ENCODE data around the gene NUP98.

Gene NUP98

GRCh38 chr11:3745161-3745560 is 52.2 kb downstream of the NUP98 start:
- no peak for DNase-seq
- intact Hi-C loops (cut with DNase I), result no loop called here

GRCh38 chr11:3738723-3739122 is 58.6 kb downstream of the NUP98 start:
- intact Hi-C loops (cut with DNase I), result no loop called here
- no peak for DNase-seq

- DNase-seq, result no peak
- intact Hi-C loops (cut with DNase I), result no loop called here
Observed at GRCh38 chr11:3738241-3738640, 59.1 kb downstream of the NUP98 start.

- intact Hi-C loops (cut with DNase I), result no loop called here
- no peak for DNase-seq
Observed at GRCh38 chr11:3737386-3737933, 59.9 kb downstream of the NUP98 start.

GRCh38 chr11:3736816-3737215 is 60.5 kb downstream of the NUP98 start:
- no peak for DNase-seq
- intact Hi-C loops (cut with DNase I), result no loop called here

GRCh38 chr11:3735827-3736226 is 61.5 kb downstream of the NUP98 start:
- intact Hi-C loops (cut with DNase I), result no loop called here
- no peak for DNase-seq

GRCh38 chr11:3732671-3733436 is 64.5 kb downstream of the NUP98 start:
- intact Hi-C loops (cut with DNase I), result no loop called here
- no peak for DNase-seq

GRCh38 chr11:3723014-3723708 is 74.2 kb downstream of the NUP98 start:
- intact Hi-C loops (cut with DNase I), result no loop called here

GRCh38 chr11:3722100-3722499 is 75.3 kb downstream of the NUP98 start:
- no peak for DNase-seq
- intact Hi-C loops (cut with DNase I), result no loop called here

More at GRCh38 chr11:3723014-3723708, 74.2 kb downstream of the NUP98 start:
- no peak for DNase-seq

- DNase-seq, result no peak
- intact Hi-C loops (cut with DNase I), result no loop called here
Observed at GRCh38 chr11:3720997-3721396, 76.4 kb downstream of the NUP98 start.

- DNase-seq, result no peak
- intact Hi-C loops (cut with DNase I), result no loop called here
Observed at GRCh38 chr11:3712274-3712673, 85.1 kb downstream of the NUP98 start.

GRCh38 chr11:3710485-3711259 is 86.7 kb downstream of the NUP98 start:
- DNase-seq, result no peak

GRCh38 chr11:3709977-3710376 is 87.4 kb downstream of the NUP98 start:
- intact Hi-C loops (cut with DNase I), result no loop called here
- no peak for DNase-seq

More at GRCh38 chr11:3710485-3711259, 86.7 kb downstream of the NUP98 start:
- intact Hi-C loops (cut with DNase I), result no loop called here

- DNase-seq, result no peak
- intact Hi-C loops (cut with DNase I), result no loop called here
Observed at GRCh38 chr11:3707176-3707575, 90.2 kb downstream of the NUP98 start.

- intact Hi-C loops (cut with DNase I), result no loop called here
- DNase-seq, result no peak
Observed at GRCh38 chr11:3703383-3703782, 94.0 kb downstream of the NUP98 start.

- intact Hi-C loops (cut with DNase I), result no loop called here
- DNase-seq, result no peak
Observed at GRCh38 chr11:3700910-3701309, 96.4 kb downstream of the NUP98 start.

- intact Hi-C loops (cut with DNase I), result no loop called here
- DNase-seq, result no peak
Observed at GRCh38 chr11:3700410-3700809, 96.9 kb downstream of the NUP98 start.

GRCh38 chr11:3686751-3687150 is 110.6 kb downstream of the NUP98 start:
- intact Hi-C loops (cut with DNase I), result no loop called here
- DNase-seq, result no peak

- no peak for DNase-seq
- intact Hi-C loops (cut with DNase I), result no loop called here
Observed at GRCh38 chr11:3685923-3686322, 111.4 kb downstream of the NUP98 start.

- intact Hi-C loops (cut with DNase I), result no loop called here
Observed at GRCh38 chr11:3684819-3685172, 112.6 kb downstream of the NUP98 start.

GRCh38 chr11:3684129-3684818 is 113.1 kb downstream of the NUP98 start:
- intact Hi-C loops (cut with DNase I), result no loop called here
- DNase-seq, result no peak

More at GRCh38 chr11:3684819-3685172, 112.6 kb downstream of the NUP98 start:
- no peak for DNase-seq
